Panc1 (cell line): ENCODE data around the gene MDGA2.

Experiments
- POLR2AphosphoS5 ChIP-seq: IDR thresholded peaks from 2 replicates; pipeline ENCODE4 v1.6.1; 2012; ENCODE audit warnings: mild to moderate bottlenecking, low read depth, low read length, moderate library complexity
- SIN3A ChIP-seq: IDR thresholded peaks from 2 replicates; pipeline ENCODE4 v1.6.1; 2012; ENCODE audit warnings: low read depth, mild to moderate bottlenecking, low read length, moderate library complexity, borderline replicate concordance; ENCODE audit not compliant: insufficient read depth
- TCF7L2 ChIP-seq: IDR thresholded peaks from 2 replicates; pipeline ENCODE4 v1.6.1; 2011; ENCODE audit warnings: mild to moderate bottlenecking, low read depth, low read length, inconsistent platforms
- TF ChIP-seq, protein P1 (sequence below): fragments of 450-650 bp; IDR thresholded peaks from 2 replicates; pipeline ENCODE4 v1.5.1; 2017; ENCODE audit warnings: mild to moderate bottlenecking
- TF ChIP-seq, protein P2 (sequence below), 2 experiments: IDR thresholded peaks; 2 replicates each; pipeline ENCODE4 v1.6.1; 2011 to 2012; ENCODE audit warnings: low read depth in 2 of 2, control low read depth in 1 of 2, low read length in 1 of 2, mild to moderate bottlenecking in 1 of 2, moderate library complexity in 1 of 2; ENCODE audit not compliant: insufficient read depth in 1 of 2

DNA sequence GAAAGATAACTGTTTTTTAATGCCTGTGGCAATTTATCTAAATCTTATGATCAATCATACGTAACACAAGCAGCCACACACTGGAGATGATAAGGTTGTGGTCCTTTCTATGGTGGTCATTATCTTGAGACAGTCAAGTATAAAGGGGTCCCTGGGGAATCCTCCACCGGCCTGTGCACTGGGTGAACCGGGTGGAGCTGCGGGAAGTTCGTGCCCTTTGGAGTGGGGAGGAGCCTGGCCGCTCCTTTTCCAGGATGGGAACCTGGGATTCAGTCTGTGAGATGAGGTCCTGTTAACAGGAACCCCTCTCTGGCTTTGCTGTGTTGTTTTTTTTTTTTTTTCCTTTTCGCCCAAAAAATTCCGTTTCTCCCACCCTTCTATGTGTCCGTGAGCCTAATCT lies 856.3 kb downstream of the MDGA2 start:
- TF ChIP-seq, protein P1, sequence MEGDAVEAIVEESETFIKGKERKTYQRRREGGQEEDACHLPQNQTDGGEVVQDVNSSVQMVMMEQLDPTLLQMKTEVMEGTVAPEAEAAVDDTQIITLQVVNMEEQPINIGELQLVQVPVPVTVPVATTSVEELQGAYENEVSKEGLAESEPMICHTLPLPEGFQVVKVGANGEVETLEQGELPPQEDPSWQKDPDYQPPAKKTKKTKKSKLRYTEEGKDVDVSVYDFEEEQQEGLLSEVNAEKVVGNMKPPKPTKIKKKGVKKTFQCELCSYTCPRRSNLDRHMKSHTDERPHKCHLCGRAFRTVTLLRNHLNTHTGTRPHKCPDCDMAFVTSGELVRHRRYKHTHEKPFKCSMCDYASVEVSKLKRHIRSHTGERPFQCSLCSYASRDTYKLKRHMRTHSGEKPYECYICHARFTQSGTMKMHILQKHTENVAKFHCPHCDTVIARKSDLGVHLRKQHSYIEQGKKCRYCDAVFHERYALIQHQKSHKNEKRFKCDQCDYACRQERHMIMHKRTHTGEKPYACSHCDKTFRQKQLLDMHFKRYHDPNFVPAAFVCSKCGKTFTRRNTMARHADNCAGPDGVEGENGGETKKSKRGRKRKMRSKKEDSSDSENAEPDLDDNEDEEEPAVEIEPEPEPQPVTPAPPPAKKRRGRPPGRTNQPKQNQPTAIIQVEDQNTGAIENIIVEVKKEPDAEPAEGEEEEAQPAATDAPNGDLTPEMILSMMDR: no peak
- TF ChIP-seq TCF7L2 (no peak), POLR2AphosphoS5 (no peak), SIN3A (no peak)
- TF ChIP-seq, protein P2, sequence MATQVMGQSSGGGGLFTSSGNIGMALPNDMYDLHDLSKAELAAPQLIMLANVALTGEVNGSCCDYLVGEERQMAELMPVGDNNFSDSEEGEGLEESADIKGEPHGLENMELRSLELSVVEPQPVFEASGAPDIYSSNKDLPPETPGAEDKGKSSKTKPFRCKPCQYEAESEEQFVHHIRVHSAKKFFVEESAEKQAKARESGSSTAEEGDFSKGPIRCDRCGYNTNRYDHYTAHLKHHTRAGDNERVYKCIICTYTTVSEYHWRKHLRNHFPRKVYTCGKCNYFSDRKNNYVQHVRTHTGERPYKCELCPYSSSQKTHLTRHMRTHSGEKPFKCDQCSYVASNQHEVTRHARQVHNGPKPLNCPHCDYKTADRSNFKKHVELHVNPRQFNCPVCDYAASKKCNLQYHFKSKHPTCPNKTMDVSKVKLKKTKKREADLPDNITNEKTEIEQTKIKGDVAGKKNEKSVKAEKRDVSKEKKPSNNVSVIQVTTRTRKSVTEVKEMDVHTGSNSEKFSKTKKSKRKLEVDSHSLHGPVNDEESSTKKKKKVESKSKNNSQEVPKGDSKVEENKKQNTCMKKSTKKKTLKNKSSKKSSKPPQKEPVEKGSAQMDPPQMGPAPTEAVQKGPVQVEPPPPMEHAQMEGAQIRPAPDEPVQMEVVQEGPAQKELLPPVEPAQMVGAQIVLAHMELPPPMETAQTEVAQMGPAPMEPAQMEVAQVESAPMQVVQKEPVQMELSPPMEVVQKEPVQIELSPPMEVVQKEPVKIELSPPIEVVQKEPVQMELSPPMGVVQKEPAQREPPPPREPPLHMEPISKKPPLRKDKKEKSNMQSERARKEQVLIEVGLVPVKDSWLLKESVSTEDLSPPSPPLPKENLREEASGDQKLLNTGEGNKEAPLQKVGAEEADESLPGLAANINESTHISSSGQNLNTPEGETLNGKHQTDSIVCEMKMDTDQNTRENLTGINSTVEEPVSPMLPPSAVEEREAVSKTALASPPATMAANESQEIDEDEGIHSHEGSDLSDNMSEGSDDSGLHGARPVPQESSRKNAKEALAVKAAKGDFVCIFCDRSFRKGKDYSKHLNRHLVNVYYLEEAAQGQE (IDR thresholded peaks at IDR 0.05; ENCODE audit: insufficient read depth in 1 of 2, low read depth in 2 of 2, low read length in 1 of 2): no peak
